GM12878 (cell line): ENCODE data around the gene HVCN1. TPM values are rescaled to one million over a fixed set of nuclear protein-coding genes. Genes with fewer than 3 reads are reported as not detected.

Experiments
- ATAC-seq: fragments of 200-7000 bp; cut with Tn5 transposase; 3 replicates; pipeline ENCODE4 v1.9.1; 2020; ENCODE audit warnings: mild to moderate bottlenecking, moderate library complexity
- BruUV-seq: library from RNA; stranded (reverse); fragments of 400-500 nt; replicated peaks from 2 replicates; lab custom pipeline; 2021; lab: Mats Ljungman, UMichigan
- CTCF ChIA-PET: fragments of 300-600 bp; sonication (Branson Sonifier 250); formaldehyde crosslinking; extraction: SDS; loops from one replicate; lab custom pipeline; 2021; ENCODE audit warnings: inconsistent platforms; lab: Yijun Ruan, JAX
- POLR2A ChIA-PET: fragments of 350-600 bp; formaldehyde crosslinking; extraction: SDS; loops from one replicate; lab custom pipeline; 2021; ENCODE audit warnings: inconsistent platforms; lab: Charles Lee
- RAD21 ChIA-PET: fragments of 300-600 bp; sonication (Branson Sonifier 250); formaldehyde crosslinking; loops from one replicate; lab custom pipeline; 2023; ENCODE audit warnings: antibody characterized with exemption; ENCODE audit not compliant: unreplicated experiment; lab: Charles Lee
- SMC1A ChIA-PET: fragments of 300-600 bp; sonication (Branson Sonifier 250); formaldehyde crosslinking; loops from one replicate; lab custom pipeline; 2023; ENCODE audit not compliant: unreplicated experiment, uncharacterized antibody; lab: Charles Lee
- DNase-seq: peaks from one replicate; pipeline ENCODE4 v3.0.0-alpha.2; 2011; ENCODE audit warnings: low read depth, low spot score
- FAIRE-seq: peaks from 3 replicates; lab custom pipeline; 2011; peaks lifted over from hg19 to GRCh38; lab: Jason Lieb, UNC
- H2AFZ ChIP-seq: 2 replicates; pipeline ENCODE4 v1.6.0; 2011; ENCODE audit warnings: low read depth, low read length, control low read depth; ENCODE audit not compliant: control insufficient read depth
- H3K27ac ChIP-seq: 2 replicates; pipeline ENCODE4 v1.5.1; 2011; ENCODE audit warnings: control low read depth; ENCODE audit not compliant: control insufficient read depth, insufficient read depth
- H3K27me3 ChIP-seq, 2 experiments: replicated peaks in 1 of 2; 2 replicates each; pipeline versions ENCODE4 v1.6.0 to v1.6.1; 2011; ENCODE audit warnings: low read length in 1 of 2; ENCODE audit not compliant: control insufficient read depth in 2 of 2, insufficient read depth in 2 of 2
- H3K36me3 ChIP-seq, 2 experiments: 2 replicates each; pipeline ENCODE4 v1.5.1; 2011; ENCODE audit warnings: low read length in 1 of 2; ENCODE audit not compliant: control insufficient read depth in 2 of 2, insufficient read depth in 2 of 2
- H3K4me1 ChIP-seq: 2 replicates; pipeline ENCODE4 v1.6.1; 2011; ENCODE audit warnings: mild to moderate bottlenecking, low read length, moderate library complexity, mixed read lengths; ENCODE audit not compliant: control insufficient read depth, insufficient read depth
- H3K4me2 ChIP-seq: 2 replicates; pipeline ENCODE4 v1.6.0; 2011; ENCODE audit warnings: control low read depth; ENCODE audit not compliant: control insufficient read depth, insufficient read depth
- H3K4me3 ChIP-seq: fragments of 200-600 bp; sonication (generic); 2 replicates; pipeline ENCODE4 v1.5.1; 2016
- H3K79me2 ChIP-seq: 2 replicates; pipeline ENCODE4 v1.6.0; 2011; ENCODE audit warnings: low read length; ENCODE audit not compliant: control insufficient read depth, insufficient read depth
- H3K9ac ChIP-seq: 2 replicates; pipeline ENCODE4 v1.8.0; 2011; ENCODE audit warnings: low read length, control low read depth, mixed read lengths; ENCODE audit not compliant: control insufficient read depth, insufficient read depth
- H3K9me3 ChIP-seq: replicated peaks from 3 replicates; pipeline ENCODE4 v1.5.1; 2011; ENCODE audit warnings: mild to moderate bottlenecking, low read length; ENCODE audit not compliant: control insufficient read depth, insufficient read depth
- H4K20me1 ChIP-seq: 2 replicates; pipeline ENCODE4 v1.6.0; 2011; ENCODE audit not compliant: control insufficient read depth, insufficient read depth
- ATF3 ChIP-seq: IDR thresholded peaks from 2 replicates; pipeline ENCODE4 v1.6.1; 2011; ENCODE audit warnings: low read depth, mild to moderate bottlenecking, low read length, moderate library complexity, borderline replicate concordance; ENCODE audit errors: extremely low read depth
- EED ChIP-seq: sonication (generic); IDR thresholded peaks from 2 replicates; pipeline ENCODE4 v1.6.1; 2016; ENCODE audit warnings: antibody characterized with exemption, low read depth
- HDGF ChIP-seq: fragments of 450-650 bp; IDR thresholded peaks from 2 replicates; pipeline ENCODE4 v1.6.1; 2016; ENCODE audit warnings: antibody characterized with exemption
- IKZF1 ChIP-seq: fragments of 450-650 bp; conservative IDR thresholded peaks from 2 replicates; pipeline ENCODE4 v1.6.1; 2017; ENCODE audit warnings: antibody characterized with exemption, mild to moderate bottlenecking
- IKZF2 ChIP-seq, 2 experiments: fragments of 450-650 bp; IDR thresholded peaks; 2 replicates each; pipeline ENCODE4 v1.6.1; 2017; ENCODE audit warnings: mild to moderate bottlenecking in 2 of 2, moderate library complexity in 2 of 2
- MYB ChIP-seq: fragments of 150-350 bp; IDR thresholded peaks from 2 replicates; pipeline ENCODE4 v1.6.1; 2014; ENCODE audit warnings: mild to moderate bottlenecking, low read depth, low read length, borderline replicate concordance
- RUNX3 ChIP-seq: IDR thresholded peaks from 2 replicates; pipeline ENCODE4 v1.6.1; 2012; ENCODE audit warnings: low read length, inconsistent platforms
- SMARCA5 ChIP-seq: fragments of 450-650 bp; IDR thresholded peaks from 2 replicates; pipeline ENCODE4 v1.6.1; 2017; ENCODE audit warnings: mild to moderate bottlenecking
- SPI1 ChIP-seq: IDR thresholded peaks from 2 replicates; pipeline ENCODE4 v1.6.1; 2011; ENCODE audit warnings: low read depth, mild to moderate bottlenecking, low read length, moderate library complexity, borderline replicate concordance; ENCODE audit not compliant: insufficient read depth
- WGBS: methylation state at CpG from one replicate; pipeline ENCODE4 v1.1.6; 2016; ENCODE audit warnings: low lambda C conversion rate; ENCODE audit not compliant: insufficient replicate concordance, insufficient coverage; ENCODE audit errors: missing lambda C conversion rate; 5-methylcytosine and 5-hydroxymethylcytosine counted together
- in situ Hi-C: fragments of 300-500 bp; cut with MboI; formaldehyde crosslinking; loops from 9 replicates; pipeline ENCODE4 v1.14.3; 2018; ENCODE audit warnings: mixed read lengths
- intact Hi-C: fragments of 100-400 bp; cut with micrococcal nuclease; formaldehyde crosslinking; loops from one replicate; pipeline ENCODE4 v1.14.2; 2022; ENCODE audit not compliant: unreplicated experiment
- polyA plus RNA-seq, 11 experiments: library from polyadenylated mRNA; depleted of rRNA in 4 of 11; unstranded in 6 of 11; stranded (reverse) in 5 of 11; fragments of >200 nt; fragmentation: Nextera tagmentation in 4 of 11; fragmentation: Illumina TruSeq in 1 of 11; extraction: Ambion mirVana in 4 of 11; extraction: Trizol in 1 of 11; gene quantifications; 1 replicate in 1 of 11; 2 replicates in 10 of 11; pipeline versions ENCODE4 v1.2.1 to v1.2.3, GENCODE V29; 2011 to 2016; ENCODE audit warnings: inconsistent platforms in 2 of 11, missing spikeins in 2 of 11, low read depth in 1 of 11
- total RNA-seq, 4 experiments: library from RNA; depleted of rRNA in 3 of 4; stranded (reverse); fragments of >200 nt in 3 of 4; fragmentation: Illumina TruSeq in 1 of 4; extraction: Trizol in 1 of 4; gene quantifications; 2 replicates each; pipeline versions ENCODE4 v1.2.1 to v1.2.3, GENCODE V29; 2013 to 2021

The HVCN1 gene
- total and polyA plus RNA-seq, 10 of the 15 experiments (the other 5 are each of a cell fraction or from before 2014, with no cell fraction given): 27.8 to 181 (median 103) TPM

GRCh38 chr12:110694330-110694901 is 5.5 kb upstream of the HVCN1 start:
- Histone ChIP-seq H4K20me1 (no peaks in the 10 kb centered on the region), H3K9ac (no peak overlapping the region; the same call in 1 of the 2 replicates), H3K27ac (peak overlapping the region; percentile 50), H3K9me3 (no peaks in the 10 kb centered on the region), H3K4me2 (peak overlapping the region; percentile 20; the same call in 1 of the 2 replicates), H3K36me3 (no peaks in the 10 kb centered on the region), H2AFZ (peak overlapping the region; percentile 37), H3K4me1 (peaks cover 48% of the 10 kb centered on the region), H3K27me3 (no peaks in the 10 kb centered on the region), H3K79me2 (no peaks in the 10 kb centered on the region; the same call in 1 of the 2 replicates), H3K4me3 (no peak overlapping the region)
- ChIA-PET SMC1A (interaction anchor here (0.6 to 3.2 kb wide), 8 partner anchors 15 to 94 kb away, joined by 3 to 27 read pairs (median 4); partner anchors contain the start of gene TCTN1), POLR2A (interaction anchor here (0.6 to 1.2 kb wide), 5 partner anchors 21 to 222 kb away, joined by 3 to 6 read pairs (median 5); no protein-coding TSS in a partner anchor), CTCF (interaction anchor here (1.1 to 3.1 kb wide), 4 partner anchors 37 to 245 kb away, joined by 3 to 25 read pairs (median 12); partner anchors contain the start of gene ARPC3), RAD21 (interaction anchor here (0.7 to 3.3 kb wide), 6 partner anchors 9 to 181 kb away, joined by 3 to 15 read pairs (median 4); no protein-coding TSS in a partner anchor)
- ATAC-seq (peak; percentile 2; the same call in 1 of the 3 replicates), DNase-seq (no peak), FAIRE-seq (no peak)
- WGBS: 70% methylated on average over 12 of the region's 12 CpGs
- in situ Hi-C loops (no loop called here), intact Hi-C loops (no loop called here)
- BruUV-seq: no TSS peak
- peak; percentile 45; the same call in 1 of the 2 replicates for TF ChIP-seq RUNX3
- TF ChIP-seq MYB: peak; percentile 9; the same call in 1 of the 2 replicates
- TF ChIP-seq IKZF1: peak; percentile 60
- peak; percentile 32 to 44; a peak in 2 of 4 replicates for TF ChIP-seq IKZF2 (IDR thresholded peaks at IDR 0.05)
- peak; percentile 75; the same call in 1 of the 2 replicates for TF ChIP-seq SPI1
- TF ChIP-seq ATF3: no peak
- TF ChIP-seq HDGF: no peak
- TF ChIP-seq SMARCA5: no peak
- peak; percentile 19; the same call in 1 of the 2 replicates for TF ChIP-seq EED
